Astrocyte (in vitro differentiated cells and primary cell): ENCODE measurements around the gene MISP. TPM values are rescaled to one million over a fixed set of nuclear protein-coding genes. Genes with fewer than 3 reads are reported as not detected.

Source experiments
- DNase-seq: peaks from one replicate; pipeline ENCODE4 v3.0.0-alpha.2; 2010; ENCODE audit warnings: low read depth
- FAIRE-seq: peaks from 2 replicates; lab custom pipeline; 2011; peaks lifted over from hg19 to GRCh38; lab: Jason Lieb, UNC
- H2AFZ ChIP-seq: 2 replicates; pipeline ENCODE4 v1.6.0; 2012; ENCODE audit warnings: low read depth, low read length, inconsistent platforms
- H3K27ac ChIP-seq: 2 replicates; pipeline ENCODE4 v1.5.1; 2011; ENCODE audit warnings: low read depth, low read length, inconsistent platforms
- H3K27me3 ChIP-seq: 2 replicates; pipeline ENCODE4 v1.6.0; 2011; ENCODE audit warnings: low read length, inconsistent platforms; ENCODE audit not compliant: insufficient read depth
- H3K36me3 ChIP-seq: 2 replicates; pipeline ENCODE4 v1.5.1; 2011; ENCODE audit warnings: low read length, inconsistent platforms; ENCODE audit not compliant: insufficient read depth
- H3K4me1 ChIP-seq: 2 replicates; pipeline ENCODE4 v1.5.1; 2011; ENCODE audit warnings: low read length, inconsistent platforms; ENCODE audit not compliant: insufficient read depth
- H3K4me2 ChIP-seq: 2 replicates; pipeline ENCODE4 v1.6.0; 2012; ENCODE audit warnings: low read length, inconsistent platforms
- H3K4me3 ChIP-seq: 2 replicates; pipeline ENCODE4 v1.5.1; 2011; ENCODE audit warnings: low read depth, mild to moderate bottlenecking, low read length, inconsistent platforms; ENCODE audit not compliant: insufficient read depth
- H3K79me2 ChIP-seq: 2 replicates; pipeline ENCODE4 v1.6.0; 2012; ENCODE audit warnings: mild to moderate bottlenecking, low read length, inconsistent platforms; ENCODE audit not compliant: insufficient read depth
- H3K9ac ChIP-seq: 2 replicates; pipeline ENCODE4 v1.6.0; 2012; ENCODE audit warnings: mild to moderate bottlenecking, low read length, inconsistent platforms
- H3K9me3 ChIP-seq: 2 replicates; pipeline ENCODE4 v1.5.1; 2012; ENCODE audit warnings: low read depth, mild to moderate bottlenecking, low read length, inconsistent platforms; ENCODE audit not compliant: insufficient read depth
- H4K20me1 ChIP-seq: 2 replicates; pipeline ENCODE4 v1.6.0; 2012; ENCODE audit warnings: low read length, inconsistent platforms; ENCODE audit not compliant: insufficient read depth
- H3K27ac Mint-ChIP-seq: one replicate; pipeline ENCODE4 v1.8.0; 2021; ENCODE audit warnings: mild to moderate bottlenecking, mixed read lengths; ENCODE audit not compliant: unreplicated experiment
- H3K27me3 Mint-ChIP-seq: one replicate; pipeline ENCODE4 v1.8.0; 2021; ENCODE audit warnings: low read depth, mixed read lengths; ENCODE audit not compliant: unreplicated experiment
- H3K36me3 Mint-ChIP-seq: one replicate; pipeline ENCODE4 v1.8.0; 2021; ENCODE audit warnings: low read depth, mixed read lengths; ENCODE audit not compliant: unreplicated experiment
- H3K4me1 Mint-ChIP-seq: one replicate; pipeline ENCODE4 v1.8.0; 2021; ENCODE audit warnings: low read depth, mixed read lengths; ENCODE audit not compliant: unreplicated experiment
- H3K4me3 Mint-ChIP-seq: one replicate; pipeline ENCODE4 v1.8.0; 2021; ENCODE audit warnings: mild to moderate bottlenecking, moderate library complexity, mixed read lengths; ENCODE audit not compliant: unreplicated experiment
- H3K9me3 Mint-ChIP-seq: one replicate; pipeline ENCODE4 v1.8.0; 2021; ENCODE audit warnings: mild to moderate bottlenecking, mixed read lengths; ENCODE audit not compliant: unreplicated experiment
- CTCF ChIP-seq: IDR thresholded peaks from 2 replicates; pipeline ENCODE4 v1.5.1; 2011; ENCODE audit warnings: low read depth, mild to moderate bottlenecking, inconsistent platforms, low read length, moderate library complexity; ENCODE audit not compliant: insufficient read depth
- EZH2 ChIP-seq: IDR thresholded peaks from 2 replicates; pipeline ENCODE4 v1.6.1; 2012; ENCODE audit warnings: mild to moderate bottlenecking, low read length, inconsistent platforms; ENCODE audit not compliant: insufficient read depth
- total RNA-seq: library from RNA; stranded (reverse); gene quantifications from 2 replicates; pipeline ENCODE4 v1.2.1, GENCODE V29; 2021

MISP gene
- total RNA-seq, 1 donor from 2014 or later, result 0.43 TPM

GRCh38 chr19:797528-798414, 46.9 kb downstream of the MISP start:
- H3K27ac ChIP-seq, result peak overlapping the region; percentile 80
- no peaks in the 10 kb centered on the region for H3K9me3 ChIP-seq
- TF ChIP-seq EZH2 (no peak), CTCF (no peak)
- H3K4me3 ChIP-seq, result peak overlapping the region; percentile 98
- H3K36me3 Mint-ChIP-seq, result peaks cover 7% of the 10 kb centered on the region
- peaks cover 50% of the 10 kb centered on the region for H3K79me2 ChIP-seq
- H3K4me3 Mint-ChIP-seq, result peak overlapping the region; percentile 93
- H4K20me1 ChIP-seq, result peaks cover 49% of the 10 kb centered on the region
- peaks cover 37% of the 10 kb centered on the region for H3K4me1 ChIP-seq
- H3K9ac ChIP-seq, result peak overlapping the region; percentile 97
- no peaks in the 10 kb centered on the region for H3K9me3 Mint-ChIP-seq
- H3K27ac Mint-ChIP-seq, result peak overlapping the region; percentile 80
- H3K27me3 ChIP-seq, result no peaks in the 10 kb centered on the region
- H3K36me3 ChIP-seq, result peaks cover 10% of the 10 kb centered on the region
- FAIRE-seq (no peak), DNase-seq (peak; percentile 72)
- H3K4me2 ChIP-seq, result peak overlapping the region; percentile 91
- peaks cover 19% of the 10 kb centered on the region for H3K4me1 Mint-ChIP-seq
- H2AFZ ChIP-seq, result no peak overlapping the region
- no peaks in the 10 kb centered on the region for H3K27me3 Mint-ChIP-seq

- Histone ChIP-seq H3K9ac (peak overlapping the region; percentile 97), H3K27me3 (no peaks in the 10 kb centered on the region), H3K4me2 (peak overlapping the region; percentile 91), H3K4me1 (peaks cover 37% of the 10 kb centered on the region), H3K9me3 (no peaks in the 10 kb centered on the region), H3K36me3 (peaks cover 12% of the 10 kb centered on the region), H2AFZ (no peak overlapping the region), H3K27ac (peak overlapping the region; percentile 70), H4K20me1 (peaks cover 57% of the 10 kb centered on the region), H3K4me3 (peak overlapping the region; percentile 98), H3K79me2 (peaks cover 58% of the 10 kb centered on the region)
- peak overlapping the region; percentile 93 for H3K4me3 Mint-ChIP-seq
- FAIRE-seq, result no peak
- DNase-seq, result no peak
- no peaks in the 10 kb centered on the region for H3K27me3 Mint-ChIP-seq
- H3K9me3 Mint-ChIP-seq, result no peaks in the 10 kb centered on the region
- TF ChIP-seq EZH2 (no peak), CTCF (no peak)
- peaks cover 23% of the 10 kb centered on the region for H3K4me1 Mint-ChIP-seq
- H3K36me3 Mint-ChIP-seq, result peaks cover 7% of the 10 kb centered on the region
- peak overlapping the region; percentile 81 for H3K27ac Mint-ChIP-seq
Measured at GRCh38 chr19:798415-799075, 47.6 kb downstream of the MISP start.
